ENCODE data around the gene CYFIP2. TPM values are rescaled to one million over a fixed set of nuclear protein-coding genes. Genes with fewer than 3 reads are reported as not detected.

CYFIP2 gene
- total RNA-seq, 2 donors from 2014 or later, result 363 to 389 TPM

GRCh38 chr5:157350939-157351801, 85.2 kb downstream of the CYFIP2 start:
- peaks cover 37% of the 10 kb centered on the region for H3K4me1 Mint-ChIP-seq
- H3K27ac Mint-ChIP-seq, result peak overlapping the region; percentile 91
- DNase-seq, result no peak
- no peaks in the 10 kb centered on the region for H3K9me3 ChIP-seq (ENCODE audit: control insufficient read depth, low read length, poor library complexity, severe bottlenecking)
- peaks cover 11% of the 10 kb centered on the region for H3K36me3 Mint-ChIP-seq (ENCODE audit: low read depth)
- no peaks in the 10 kb centered on the region for H3K27me3 Mint-ChIP-seq
- H3K4me3 Mint-ChIP-seq, result peak overlapping the region; percentile 25
- ATAC-seq, result peak; percentile 48

DNA sequence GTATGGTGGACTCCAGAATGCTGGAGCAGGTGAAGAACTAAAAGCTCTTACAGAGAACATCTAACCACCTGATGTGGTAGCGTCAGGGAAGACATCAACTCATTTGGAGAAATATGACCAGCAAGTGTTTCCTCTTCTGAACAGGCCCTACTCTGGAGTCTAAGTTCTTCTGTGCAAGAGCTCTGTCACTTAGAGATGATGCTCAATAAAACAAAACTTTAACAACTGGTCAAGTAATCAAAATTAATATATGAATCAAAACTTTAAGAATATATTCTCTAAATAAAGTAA, 85.8 kb downstream of the CYFIP2 start:
- Mint-ChIP-seq H3K27me3 (no peaks in the 10 kb centered on the region), H3K27ac (peak overlapping the region; percentile 91), H3K4me3 (no peak overlapping the region), H3K4me1 (peaks cover 35% of the 10 kb centered on the region), H3K36me3 (ENCODE audit: low read depth) (peaks cover 9% of the 10 kb centered on the region)
- DNase-seq (no peak), ATAC-seq (no peak)
- no peaks in the 10 kb centered on the region for H3K9me3 ChIP-seq (ENCODE audit: control insufficient read depth, low read length, poor library complexity, severe bottlenecking)

DNA sequence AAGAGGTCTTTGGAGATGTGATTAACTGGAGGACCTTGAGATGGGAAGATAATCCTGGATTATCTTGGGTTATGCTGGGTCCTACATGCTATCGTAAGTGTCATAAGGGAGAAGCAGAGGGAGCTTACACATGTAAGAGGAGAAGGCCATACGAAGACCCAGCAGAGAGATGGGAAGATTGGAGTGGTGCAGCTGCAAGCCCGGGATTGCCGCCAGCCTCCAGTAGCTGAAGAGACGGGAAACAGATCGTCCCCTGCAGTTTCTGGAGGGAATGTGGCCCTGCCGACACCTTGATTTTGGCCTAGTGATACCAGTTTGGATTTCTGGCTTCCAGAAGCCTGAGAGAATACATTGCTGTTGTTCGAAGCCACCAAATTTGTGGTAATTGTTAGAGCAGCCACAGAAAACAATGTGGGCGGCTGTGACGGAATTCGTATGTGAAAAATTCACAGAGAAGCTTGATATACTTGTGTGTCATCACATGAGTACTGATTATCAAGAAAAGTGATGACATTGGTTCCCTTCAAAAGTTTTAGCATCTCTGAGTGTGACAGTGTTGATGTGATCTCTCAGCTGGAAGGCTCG, 86.9 kb downstream of the CYFIP2 start:
- DNase-seq (no peak), ATAC-seq (no peak)
- H3K4me3 Mint-ChIP-seq, result no peak overlapping the region
- H3K36me3 Mint-ChIP-seq (ENCODE audit: low read depth), result peaks cover 9% of the 10 kb centered on the region
- no peak overlapping the region for H3K27ac Mint-ChIP-seq
- H3K9me3 ChIP-seq (ENCODE audit: control insufficient read depth, low read length, poor library complexity, severe bottlenecking), result no peaks in the 10 kb centered on the region
- peaks cover 35% of the 10 kb centered on the region for H3K4me1 Mint-ChIP-seq
- H3K27me3 Mint-ChIP-seq, result no peaks in the 10 kb centered on the region

GRCh38 chr5:157354800-157355199, 88.9 kb downstream of the CYFIP2 start:
- no peaks in the 10 kb centered on the region for H3K9me3 ChIP-seq (ENCODE audit: control insufficient read depth, low read length, poor library complexity, severe bottlenecking)
- Mint-ChIP-seq H3K27ac (no peak overlapping the region), H3K27me3 (no peaks in the 10 kb centered on the region), H3K36me3 (ENCODE audit: low read depth) (peaks cover 11% of the 10 kb centered on the region), H3K4me1 (peaks cover 28% of the 10 kb centered on the region), H3K4me3 (no peak overlapping the region)
- no peak for ATAC-seq
- DNase-seq, result no peak

GRCh38 chr5:157356576-157356975, 90.7 kb downstream of the CYFIP2 start:
- peaks cover 14% of the 10 kb centered on the region for H3K4me1 Mint-ChIP-seq
- H3K4me3 Mint-ChIP-seq, result no peak overlapping the region
- H3K27me3 Mint-ChIP-seq, result no peaks in the 10 kb centered on the region
- no peak overlapping the region for H3K27ac Mint-ChIP-seq
- ATAC-seq, result no peak
- peaks cover 11% of the 10 kb centered on the region for H3K36me3 Mint-ChIP-seq (ENCODE audit: low read depth)
- H3K9me3 ChIP-seq (ENCODE audit: control insufficient read depth, low read length, poor library complexity, severe bottlenecking), result no peaks in the 10 kb centered on the region
- DNase-seq, result no peak

- DNase-seq, result no peak
- no peaks in the 10 kb centered on the region for H3K9me3 ChIP-seq (ENCODE audit: control insufficient read depth, low read length, poor library complexity, severe bottlenecking)
- Mint-ChIP-seq H3K4me3 (no peak overlapping the region), H3K27ac (peak overlapping the region; percentile 81), H3K4me1 (peaks cover 6% of the 10 kb centered on the region), H3K27me3 (no peaks in the 10 kb centered on the region), H3K36me3 (ENCODE audit: low read depth) (peaks cover 11% of the 10 kb centered on the region)
- no peak for ATAC-seq
Observed at GRCh38 chr5:157357823-157358222, 91.9 kb downstream of the CYFIP2 start.

GRCh38 chr5:157358871-157359270, 92.9 kb downstream of the CYFIP2 start:
- no peaks in the 10 kb centered on the region for H3K27me3 Mint-ChIP-seq
- DNase-seq, result no peak

GRCh38 chr5:157359356-157360055, 93.6 kb downstream of the CYFIP2 start:
- no peak for ATAC-seq
- Mint-ChIP-seq H3K27ac (peak overlapping the region; percentile 81), H3K27me3 (no peaks in the 10 kb centered on the region)

More at GRCh38 chr5:157358871-157359270, 92.9 kb downstream of the CYFIP2 start:
- no peaks in the 10 kb centered on the region for H3K9me3 ChIP-seq (ENCODE audit: control insufficient read depth, low read length, poor library complexity, severe bottlenecking)
- no peak for ATAC-seq
- H3K36me3 Mint-ChIP-seq (ENCODE audit: low read depth), result peaks cover 17% of the 10 kb centered on the region
- H3K27ac Mint-ChIP-seq, result peak overlapping the region; percentile 81
- peaks cover 9% of the 10 kb centered on the region for H3K4me1 Mint-ChIP-seq
- no peak overlapping the region for H3K4me3 Mint-ChIP-seq

GRCh38 chr5:157362012-157362411, 96.1 kb downstream of the CYFIP2 start:
- Mint-ChIP-seq H3K36me3 (ENCODE audit: low read depth) (peaks cover 32% of the 10 kb centered on the region), H3K27ac (peak overlapping the region; percentile 94), H3K4me1 (peaks cover 22% of the 10 kb centered on the region), H3K27me3 (no peaks in the 10 kb centered on the region), H3K4me3 (no peak overlapping the region)
- DNase-seq, result no peak
- no peaks in the 10 kb centered on the region for H3K9me3 ChIP-seq (ENCODE audit: control insufficient read depth, low read length, poor library complexity, severe bottlenecking)
- ATAC-seq, result no peak

More at GRCh38 chr5:157359356-157360055, 93.6 kb downstream of the CYFIP2 start:
- no peak for DNase-seq
- peaks cover 20% of the 10 kb centered on the region for H3K36me3 Mint-ChIP-seq (ENCODE audit: low read depth)
- no peaks in the 10 kb centered on the region for H3K9me3 ChIP-seq (ENCODE audit: control insufficient read depth, low read length, poor library complexity, severe bottlenecking)
- no peak overlapping the region for H3K4me3 Mint-ChIP-seq
- peaks cover 9% of the 10 kb centered on the region for H3K4me1 Mint-ChIP-seq

GRCh38 chr5:157362502-157362901, 96.6 kb downstream of the CYFIP2 start:
- DNase-seq, result no peak
- no peaks in the 10 kb centered on the region for H3K9me3 ChIP-seq (ENCODE audit: control insufficient read depth, low read length, poor library complexity, severe bottlenecking)
- Mint-ChIP-seq H3K27ac (peak overlapping the region; percentile 94), H3K27me3 (no peaks in the 10 kb centered on the region), H3K4me1 (peaks cover 22% of the 10 kb centered on the region), H3K36me3 (ENCODE audit: low read depth) (peaks cover 32% of the 10 kb centered on the region), H3K4me3 (no peak overlapping the region)
- ATAC-seq, result no peak

- no peak for ATAC-seq
- no peak overlapping the region for H3K4me3 Mint-ChIP-seq
- peaks cover 22% of the 10 kb centered on the region for H3K4me1 Mint-ChIP-seq
- no peaks in the 10 kb centered on the region for H3K27me3 Mint-ChIP-seq
- peak overlapping the region; percentile 94 for H3K27ac Mint-ChIP-seq
- H3K36me3 Mint-ChIP-seq (ENCODE audit: low read depth), result peaks cover 32% of the 10 kb centered on the region
- no peaks in the 10 kb centered on the region for H3K9me3 ChIP-seq (ENCODE audit: control insufficient read depth, low read length, poor library complexity, severe bottlenecking)
- no peak for DNase-seq
Observed at GRCh38 chr5:157362982-157363381, 97.1 kb downstream of the CYFIP2 start.

GRCh38 chr5:157365732-157366131, 99.8 kb downstream of the CYFIP2 start:
- Mint-ChIP-seq H3K27me3 (no peaks in the 10 kb centered on the region), H3K4me3 (no peak overlapping the region), H3K27ac (no peak overlapping the region), H3K4me1 (peaks cover 21% of the 10 kb centered on the region), H3K36me3 (ENCODE audit: low read depth) (peaks cover 27% of the 10 kb centered on the region)
- H3K9me3 ChIP-seq (ENCODE audit: control insufficient read depth, low read length, poor library complexity, severe bottlenecking), result no peaks in the 10 kb centered on the region
- ATAC-seq (no peak), DNase-seq (no peak)

Data from T-helper 17 cell (primary cell).